Epithelial cell of proximal tubule (primary cell): ENCODE data around the gene CRYGC. TPM values are rescaled to one million over a fixed set of nuclear protein-coding genes. Genes with fewer than 3 reads are reported as not detected.

Source experiments
- DNase-seq: peaks from one replicate; pipeline ENCODE4 v3.0.0-alpha.2; 2011; ENCODE audit warnings: low read depth
- H3K4me3 ChIP-seq: 2 replicates; pipeline ENCODE4 v1.5.1; 2011; ENCODE audit warnings: low read depth, mild to moderate bottlenecking, low read length
- total RNA-seq: library from RNA; depleted of rRNA; stranded (reverse); fragments of >200 nt; gene quantifications from 2 replicates; pipeline ENCODE4 v1.2.3, GENCODE V29; 2015
- TF ChIP-seq, protein P1 (sequence below): conservative IDR thresholded peaks from 2 replicates; pipeline ENCODE4 v1.5.1; 2012; ENCODE audit warnings: low read depth, mild to moderate bottlenecking, low read length

Gene CRYGC
- total RNA-seq, 1 donor from 2014 or later = not detected

DNA sequence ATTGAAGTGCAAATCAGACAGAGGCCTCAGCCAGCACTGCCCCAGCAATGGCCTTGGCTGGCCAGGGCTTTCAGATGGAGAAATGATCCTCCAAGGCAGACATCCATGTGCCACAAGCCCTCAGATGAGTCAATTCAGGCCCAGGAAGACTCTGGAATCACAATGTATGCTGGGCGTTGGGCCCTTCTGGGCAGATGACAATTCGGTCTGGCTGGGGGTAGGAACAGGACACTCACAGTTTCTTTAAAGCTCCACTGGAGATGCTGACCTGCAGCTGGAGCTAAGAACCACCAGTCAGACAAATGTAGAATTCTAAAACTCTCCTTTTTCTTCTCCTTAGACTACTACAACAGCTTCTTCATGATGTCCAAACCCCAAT, 7.1 kb upstream of the CRYGC start:
- H3K4me3 ChIP-seq = no peak overlapping the region
- TF ChIP-seq, protein P1, sequence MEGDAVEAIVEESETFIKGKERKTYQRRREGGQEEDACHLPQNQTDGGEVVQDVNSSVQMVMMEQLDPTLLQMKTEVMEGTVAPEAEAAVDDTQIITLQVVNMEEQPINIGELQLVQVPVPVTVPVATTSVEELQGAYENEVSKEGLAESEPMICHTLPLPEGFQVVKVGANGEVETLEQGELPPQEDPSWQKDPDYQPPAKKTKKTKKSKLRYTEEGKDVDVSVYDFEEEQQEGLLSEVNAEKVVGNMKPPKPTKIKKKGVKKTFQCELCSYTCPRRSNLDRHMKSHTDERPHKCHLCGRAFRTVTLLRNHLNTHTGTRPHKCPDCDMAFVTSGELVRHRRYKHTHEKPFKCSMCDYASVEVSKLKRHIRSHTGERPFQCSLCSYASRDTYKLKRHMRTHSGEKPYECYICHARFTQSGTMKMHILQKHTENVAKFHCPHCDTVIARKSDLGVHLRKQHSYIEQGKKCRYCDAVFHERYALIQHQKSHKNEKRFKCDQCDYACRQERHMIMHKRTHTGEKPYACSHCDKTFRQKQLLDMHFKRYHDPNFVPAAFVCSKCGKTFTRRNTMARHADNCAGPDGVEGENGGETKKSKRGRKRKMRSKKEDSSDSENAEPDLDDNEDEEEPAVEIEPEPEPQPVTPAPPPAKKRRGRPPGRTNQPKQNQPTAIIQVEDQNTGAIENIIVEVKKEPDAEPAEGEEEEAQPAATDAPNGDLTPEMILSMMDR = no peak
- no peak for DNase-seq

- DNase-seq = no peak
- TF ChIP-seq, protein P1 = no peak
- H3K4me3 ChIP-seq = no peak overlapping the region
These were observed 6.4 kb upstream of the CRYGC start for GRCh38 chr2:208135794-208136715.

- no peak overlapping the region for H3K4me3 ChIP-seq
- TF ChIP-seq, protein P1 = no peak
- DNase-seq = no peak
These were observed 5.4 kb upstream of the CRYGC start for GRCh38 chr2:208134928-208135586.

DNA sequence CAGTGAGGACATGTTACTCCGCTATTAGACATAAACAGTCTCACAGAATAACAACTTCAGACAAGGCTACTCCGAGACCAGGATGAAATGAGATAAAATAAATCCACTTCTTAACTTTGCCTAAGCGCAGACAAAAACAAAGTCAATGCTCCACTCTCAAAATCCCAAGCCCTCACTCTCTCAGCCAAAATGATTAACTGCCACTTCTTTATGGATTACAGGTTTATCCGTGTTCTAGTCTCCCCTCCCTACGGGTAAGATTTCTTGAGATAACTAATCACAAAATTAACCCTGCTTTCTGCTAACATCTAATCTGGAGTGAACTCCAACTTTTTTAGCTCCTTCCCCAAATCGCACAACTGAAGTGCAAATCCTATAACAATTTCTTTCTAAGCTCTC, 1.1 kb upstream of the CRYGC start:
- TF ChIP-seq, protein P1 = no peak
- DNase-seq = no peak
- no peak overlapping the region for H3K4me3 ChIP-seq

GRCh38 chr2:208128136-208128535, 1.5 kb downstream of the CRYGC start:
- TF ChIP-seq, protein P1 = no peak
- H3K4me3 ChIP-seq = no peak overlapping the region
- no peak for DNase-seq

DNA sequence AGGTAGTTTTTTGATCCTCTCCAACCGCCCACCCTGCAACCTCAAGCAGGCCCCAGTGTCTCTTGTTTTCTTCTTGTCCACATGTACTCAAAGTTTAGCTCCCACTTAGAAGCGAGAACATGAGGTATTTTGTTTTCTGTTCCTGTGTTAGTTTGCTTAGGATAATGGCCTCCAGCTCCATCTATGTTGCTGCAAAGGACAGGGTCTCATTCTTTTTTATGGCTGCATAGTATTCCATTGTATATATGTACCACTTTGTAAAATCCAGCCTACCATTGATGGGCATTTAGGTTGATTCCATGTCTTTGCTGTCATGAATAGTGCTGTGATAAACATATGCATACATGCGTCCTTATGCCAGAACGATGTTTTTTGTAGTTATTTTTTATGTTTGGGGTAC, 2.5 kb downstream of the CRYGC start:
- H3K4me3 ChIP-seq = no peak overlapping the region
- TF ChIP-seq, protein P1 = no peak
- no peak for DNase-seq
